Peyer's patch (tissue), 4 donors: ENCODE data around the gene CADM1. TPM values are rescaled to one million over a fixed set of nuclear protein-coding genes. Genes with fewer than 3 reads are reported as not detected.

Experiments used
- DNase-seq, 3 donors: peaks; one replicate each; pipeline ENCODE4 v3.0.0-alpha.2; 2017 to 2019
- H3K27ac ChIP-seq, 4 donors: fragments of 200-600 bp; sonication (generic); one replicate each; pipeline ENCODE4 v1.5.1; 2016 to 2019
- H3K27me3 ChIP-seq, 2 donors: fragments of 200-600 bp; sonication (generic); one replicate each; pipeline ENCODE4 v1.5.1; 2019
- H3K36me3 ChIP-seq, 3 donors: fragments of 200-600 bp; sonication (generic); one replicate each; pipeline ENCODE4 v1.5.1; 2016 to 2019
- H3K4me1 ChIP-seq, 4 donors: fragments of 200-600 bp; sonication (generic); one replicate each; pipeline ENCODE4 v1.5.1; 2016 to 2019
- H3K4me3 ChIP-seq, 4 donors: fragments of 200-600 bp; sonication (generic); 1 replicate in 3 of 4; 2 replicates in 1 of 4; pipeline ENCODE4 v1.5.1; 2016 to 2019; ENCODE audit warnings: mild to moderate bottlenecking in 1 of 4
- H3K9me3 ChIP-seq, 4 donors: fragments of 200-600 bp; sonication (generic); one replicate each; pipeline ENCODE4 v1.5.1; 2016 to 2019; ENCODE audit warnings: mild to moderate bottlenecking in 1 of 4
- POLR2A ChIP-seq, 2 donors: fragments of 450-650 bp; IDR thresholded peaks; one replicate each; pipeline ENCODE4 v1.5.1; 2017; ENCODE audit warnings: antibody characterized with exemption in 2 of 2, mild to moderate bottlenecking in 2 of 2, moderate library complexity in 2 of 2
- total RNA-seq, 4 donors: library from RNA; depleted of rRNA; stranded (reverse); fragments of >200 nt; gene quantifications; one replicate each; pipeline ENCODE4 v1.1.0, GENCODE V29; 2016
- TF ChIP-seq, protein P1 (sequence below), 6 experiments: fragments of 450-650 bp in 4 of 6; fragments of 200-600 bp in 2 of 6; sonication (generic) in 1 of 6; IDR thresholded peaks; one replicate each; pipeline ENCODE4 v1.5.1; 2017 to 2019; ENCODE audit warnings: antibody characterized with exemption in 6 of 6, mild to moderate bottlenecking in 3 of 6, moderate library complexity in 1 of 6

CADM1 gene
- total RNA-seq, 4 donors from 2014 or later, result 0.38 to 8.3 (median 2.5) TPM

DNA sequence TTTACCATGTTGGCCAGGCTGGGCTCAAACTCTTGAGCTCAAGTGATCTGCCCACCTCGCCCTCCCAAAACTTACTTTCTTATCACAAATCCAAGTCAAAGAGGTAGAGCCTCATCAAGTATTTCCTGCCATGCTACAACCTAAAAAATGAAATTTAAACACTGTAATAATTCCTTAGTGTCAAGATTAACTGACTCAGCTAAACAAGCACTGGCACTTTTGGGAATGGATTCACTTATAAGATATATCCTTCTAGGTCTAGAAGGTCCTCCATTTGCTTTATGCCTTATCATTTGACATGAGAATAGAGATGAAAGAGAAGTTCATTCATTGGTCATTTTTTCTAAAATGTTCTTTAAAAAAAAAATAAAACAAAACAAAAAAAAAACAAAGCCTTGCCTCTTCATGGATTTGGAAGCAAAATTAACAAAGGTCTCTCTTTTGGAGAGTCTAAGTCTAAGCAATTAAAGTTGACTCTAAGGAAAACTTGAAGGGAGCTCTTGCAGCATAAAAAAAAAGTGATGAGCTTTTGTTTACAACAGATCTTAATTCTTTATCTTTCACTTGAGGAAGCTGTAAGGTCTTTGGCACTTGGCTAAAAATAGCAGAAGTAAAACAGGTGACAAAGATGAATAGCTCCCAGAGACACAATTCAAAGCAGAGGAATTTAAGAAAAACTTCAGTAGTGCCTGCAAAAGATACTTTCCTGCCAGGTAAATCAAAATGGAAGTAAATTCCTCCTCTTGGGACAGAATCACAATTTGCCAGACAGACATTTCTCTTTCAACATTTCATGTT lies 50.3 kb downstream of the CADM1 start:
- H3K4me3 ChIP-seq, result no peak overlapping the region
- no peaks in the 10 kb centered on the region for H3K36me3 ChIP-seq
- DNase-seq, result no peak
- H3K4me1 ChIP-seq, result no peaks in the 10 kb centered on the region
- no peaks in the 10 kb centered on the region for H3K9me3 ChIP-seq
- TF ChIP-seq, protein P1, sequence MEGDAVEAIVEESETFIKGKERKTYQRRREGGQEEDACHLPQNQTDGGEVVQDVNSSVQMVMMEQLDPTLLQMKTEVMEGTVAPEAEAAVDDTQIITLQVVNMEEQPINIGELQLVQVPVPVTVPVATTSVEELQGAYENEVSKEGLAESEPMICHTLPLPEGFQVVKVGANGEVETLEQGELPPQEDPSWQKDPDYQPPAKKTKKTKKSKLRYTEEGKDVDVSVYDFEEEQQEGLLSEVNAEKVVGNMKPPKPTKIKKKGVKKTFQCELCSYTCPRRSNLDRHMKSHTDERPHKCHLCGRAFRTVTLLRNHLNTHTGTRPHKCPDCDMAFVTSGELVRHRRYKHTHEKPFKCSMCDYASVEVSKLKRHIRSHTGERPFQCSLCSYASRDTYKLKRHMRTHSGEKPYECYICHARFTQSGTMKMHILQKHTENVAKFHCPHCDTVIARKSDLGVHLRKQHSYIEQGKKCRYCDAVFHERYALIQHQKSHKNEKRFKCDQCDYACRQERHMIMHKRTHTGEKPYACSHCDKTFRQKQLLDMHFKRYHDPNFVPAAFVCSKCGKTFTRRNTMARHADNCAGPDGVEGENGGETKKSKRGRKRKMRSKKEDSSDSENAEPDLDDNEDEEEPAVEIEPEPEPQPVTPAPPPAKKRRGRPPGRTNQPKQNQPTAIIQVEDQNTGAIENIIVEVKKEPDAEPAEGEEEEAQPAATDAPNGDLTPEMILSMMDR (IDR thresholded peaks at IDR 0.05), result no peak
- no peak for TF ChIP-seq POLR2A (IDR thresholded peaks at IDR 0.05)
- no peak overlapping the region for H3K27ac ChIP-seq
- no peaks in the 10 kb centered on the region for H3K27me3 ChIP-seq

DNA sequence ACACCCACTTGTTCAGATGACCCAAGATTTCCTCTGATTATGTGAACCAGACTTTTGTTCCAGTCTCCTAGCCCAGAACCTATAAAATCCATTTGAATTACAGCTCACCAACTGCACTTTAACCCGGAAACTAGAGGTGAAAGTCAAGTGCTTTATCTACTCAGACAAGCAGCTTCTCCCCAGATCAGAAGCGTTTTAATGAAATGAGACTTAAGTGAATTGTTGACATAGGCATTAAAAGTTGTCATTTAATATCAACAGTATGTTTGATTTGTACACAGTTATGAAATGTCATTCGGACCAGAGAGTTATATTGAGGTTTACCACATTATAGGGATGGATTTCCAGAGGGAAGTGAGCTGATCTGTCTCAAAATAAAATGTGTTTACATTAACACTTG lies 52.0 kb downstream of the CADM1 start:
- H3K4me3 ChIP-seq, result no peak overlapping the region
- DNase-seq, result peak in 1 of 3 donors; percentile 49
- H3K4me1 ChIP-seq, result no peaks in the 10 kb centered on the region
- no peaks in the 10 kb centered on the region for H3K36me3 ChIP-seq
- TF ChIP-seq POLR2A (IDR thresholded peaks at IDR 0.05), result no peak
- TF ChIP-seq, protein P1 (IDR thresholded peaks at IDR 0.05), result no peak
- no peaks in the 10 kb centered on the region for H3K27me3 ChIP-seq
- H3K9me3 ChIP-seq, result peaks cover 0 to 13% (median 5%) of the 10 kb centered on the region in 4 donors
- no peak overlapping the region for H3K27ac ChIP-seq

DNA sequence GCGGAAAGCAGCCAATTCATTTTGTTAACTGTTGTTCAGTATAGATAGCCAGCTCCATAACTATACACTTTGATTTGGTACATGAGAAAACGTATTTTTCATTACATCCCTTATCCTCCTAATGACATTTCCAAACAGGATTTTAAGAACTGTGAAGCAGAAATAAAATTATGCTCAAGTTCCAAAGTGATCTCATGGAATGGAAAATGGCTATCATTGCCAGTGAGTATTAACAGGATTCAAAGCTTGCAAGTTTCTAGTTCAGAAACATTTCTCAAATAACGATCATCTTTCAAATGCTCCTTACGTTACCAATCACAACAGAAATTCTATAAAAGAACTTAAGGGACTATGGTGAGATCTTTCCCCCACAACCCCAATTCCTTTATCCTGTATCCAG lies 53.7 kb downstream of the CADM1 start:
- peaks cover 0 to 14% (median 6%) of the 10 kb centered on the region in 4 donors for H3K9me3 ChIP-seq

DNA sequence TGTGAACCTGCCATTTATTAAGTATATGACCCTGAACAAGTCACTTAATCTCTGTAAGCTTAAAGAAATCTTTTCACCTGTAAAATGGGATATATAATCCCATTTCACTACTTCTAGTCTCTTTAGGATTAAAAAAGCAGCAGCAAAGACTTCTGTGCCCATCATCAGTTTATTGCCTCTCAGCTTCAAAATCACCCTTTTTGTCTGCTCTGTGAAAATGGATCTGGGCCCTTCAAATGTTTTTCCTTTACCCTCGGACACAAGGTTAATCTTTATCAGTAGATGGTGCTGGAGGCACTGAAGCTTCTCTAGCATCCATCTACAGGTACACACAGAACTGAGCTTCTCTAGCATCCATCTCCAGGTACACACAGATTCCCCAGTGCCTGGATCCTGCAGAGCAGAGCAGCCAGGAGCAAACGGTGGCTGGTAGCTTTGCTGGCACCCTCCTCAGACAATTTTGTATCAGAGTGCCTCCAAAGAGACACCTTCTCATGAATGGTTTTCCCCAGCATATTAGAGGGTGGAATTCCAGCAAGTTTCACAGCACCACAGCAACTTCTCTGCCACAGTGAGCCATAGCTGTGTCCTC lies 56.8 kb downstream of the CADM1 start:
- H3K4me3 ChIP-seq, result no peak overlapping the region
- TF ChIP-seq, protein P1 (IDR thresholded peaks at IDR 0.05), result no peak
- no peak for TF ChIP-seq POLR2A (IDR thresholded peaks at IDR 0.05)
- H3K36me3 ChIP-seq, result no peaks in the 10 kb centered on the region
- DNase-seq, result no peak
- H3K9me3 ChIP-seq, result peaks cover 0 to 14% (median 6%) of the 10 kb centered on the region in 4 donors
- H3K27me3 ChIP-seq, result no peaks in the 10 kb centered on the region
- no peaks in the 10 kb centered on the region for H3K4me1 ChIP-seq
- H3K27ac ChIP-seq, result no peak overlapping the region

More for the DNA sequence above, 53.7 kb downstream of the CADM1 start:
- Histone ChIP-seq H3K4me1 (no peaks in the 10 kb centered on the region), H3K4me3 (no peak overlapping the region), H3K27ac (no peak overlapping the region), H3K27me3 (no peaks in the 10 kb centered on the region), H3K36me3 (no peaks in the 10 kb centered on the region)
- no peak for TF ChIP-seq POLR2A (IDR thresholded peaks at IDR 0.05)
- TF ChIP-seq, protein P1 (IDR thresholded peaks at IDR 0.05), result no peak
- no peak for DNase-seq

DNA sequence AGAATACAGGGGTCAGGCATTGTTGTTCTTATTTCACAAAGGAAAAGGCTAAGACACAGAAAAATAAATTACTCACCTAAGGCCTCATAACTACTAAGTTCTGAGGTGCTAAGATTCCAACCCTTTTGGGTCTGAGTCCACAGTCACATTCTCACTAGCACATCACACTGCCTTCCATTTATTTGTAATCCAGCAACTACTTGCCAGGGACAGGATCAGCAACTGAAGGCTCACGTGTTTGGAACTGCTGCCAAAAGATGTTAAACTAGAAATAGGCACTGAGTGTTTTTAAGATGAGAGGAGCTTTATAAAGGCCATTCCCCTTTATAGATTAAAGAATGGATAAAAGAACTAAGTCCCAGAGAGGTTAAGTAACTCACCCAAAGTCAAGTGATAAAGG lies 58.0 kb downstream of the CADM1 start:
- no peak overlapping the region for H3K4me3 ChIP-seq
- H3K36me3 ChIP-seq, result no peaks in the 10 kb centered on the region
- no peak for DNase-seq
- TF ChIP-seq, protein P1 (IDR thresholded peaks at IDR 0.05), result no peak
- no peak for TF ChIP-seq POLR2A (IDR thresholded peaks at IDR 0.05)
- no peaks in the 10 kb centered on the region for H3K4me1 ChIP-seq
- H3K9me3 ChIP-seq, result peaks cover 0 to 14% (median 6%) of the 10 kb centered on the region in 4 donors
- no peak overlapping the region for H3K27ac ChIP-seq
- no peaks in the 10 kb centered on the region for H3K27me3 ChIP-seq
